Measurements from ENCODE around the gene EEF2. TPM values are rescaled to one million over a fixed set of nuclear protein-coding genes. Genes with fewer than 3 reads are reported as not detected.
"Not testable (repeated sequence)": the region's sequence is repeated elsewhere in the genome, so short reads cannot be mapped to it uniquely, and the experiment has no call there.

The EEF2 gene
- total and polyA plus RNA-seq, 4 donors = 969 to 1,851 (median 1,406) TPM

DNA sequence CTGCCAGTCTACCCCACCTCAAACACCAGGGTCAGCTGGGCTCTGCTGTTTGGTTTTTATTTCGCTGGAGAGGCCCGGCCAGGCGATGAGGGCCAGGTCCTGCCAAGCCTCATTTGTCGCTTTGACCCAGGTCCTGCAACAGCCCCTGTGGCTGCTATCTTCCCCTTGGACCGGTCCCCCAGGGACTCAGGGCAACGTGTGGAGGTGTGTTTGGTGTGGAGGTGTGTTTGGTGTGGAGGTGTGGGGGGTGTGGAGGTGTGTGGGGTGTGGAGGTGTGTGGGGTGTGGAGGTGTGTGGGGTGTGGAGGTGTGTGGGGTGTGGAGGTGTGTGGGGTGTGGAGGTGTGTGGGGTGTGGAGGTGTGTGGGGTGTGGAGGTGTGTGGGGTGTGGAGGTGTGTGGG, 26.2 kb upstream of the EEF2 start:
- H3K9me3 ChIP-seq (ENCODE audit: control insufficient read depth, low read length); intact Hi-C loops (cut with DNase I); H3K4me3 ChIP-seq (ENCODE audit: low read length in 2 of 2); DNase-seq; H3K4me1 ChIP-seq (ENCODE audit: control insufficient read depth in 1 of 2, insufficient read depth in 2 of 2, low read length in 2 of 2); H3K36me3 ChIP-seq (ENCODE audit: control insufficient read depth in 1 of 2, insufficient read depth in 2 of 2, low read length in 1 of 2); H3K27me3 ChIP-seq (ENCODE audit: control insufficient read depth in 1 of 2, insufficient read depth in 2 of 2, low read length in 1 of 2); H3K27ac ChIP-seq (ENCODE audit: low read depth in 1 of 2, low read length in 2 of 2); ATAC-seq (ENCODE audit: low FRiP score): not testable (repeated sequence)
- WGBS, 2 donors = 71 to 72% methylated on average over 6 of the region's 6 CpGs

DNA sequence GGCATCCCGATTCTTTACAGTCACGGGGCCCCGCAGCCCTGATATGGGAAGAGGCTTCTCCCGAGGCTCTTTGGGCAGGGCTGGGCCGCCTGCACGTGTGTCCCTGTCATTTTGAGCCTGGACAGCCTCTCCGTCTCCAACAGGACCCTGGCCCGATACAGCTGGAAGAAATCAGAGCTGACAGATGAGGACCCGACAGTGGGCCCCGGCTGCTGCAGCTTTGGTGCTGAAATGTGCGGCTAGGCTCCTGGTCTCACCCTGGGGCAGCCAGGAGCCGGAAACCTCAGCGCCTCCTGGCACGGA, 25.5 kb upstream of the EEF2 start:
- Histone ChIP-seq H3K4me3 (ENCODE audit: low read length in 2 of 2) (no peak overlapping the region), H3K36me3 (ENCODE audit: control insufficient read depth in 1 of 2, insufficient read depth in 2 of 2, low read length in 1 of 2) (peaks cover 0 to 4% of the 10 kb centered on the region in 2 donors), H3K9me3 (ENCODE audit: control insufficient read depth, low read length) (no peaks in the 10 kb centered on the region), H3K27ac (ENCODE audit: low read depth in 1 of 2, low read length in 2 of 2) (no peak overlapping the region), H3K27me3 (ENCODE audit: control insufficient read depth in 1 of 2, insufficient read depth in 2 of 2, low read length in 1 of 2) (no peaks in the 10 kb centered on the region), H3K4me1 (ENCODE audit: control insufficient read depth in 1 of 2, insufficient read depth in 2 of 2, low read length in 2 of 2) (no peaks in the 10 kb centered on the region)
- WGBS, 2 donors = 71 to 78% methylated on average over 14 of the region's 14 CpGs
- DNase-seq (no peak), ATAC-seq (ENCODE audit: low FRiP score) (no peak)
- intact Hi-C loops (cut with DNase I) = no loop called here

DNA sequence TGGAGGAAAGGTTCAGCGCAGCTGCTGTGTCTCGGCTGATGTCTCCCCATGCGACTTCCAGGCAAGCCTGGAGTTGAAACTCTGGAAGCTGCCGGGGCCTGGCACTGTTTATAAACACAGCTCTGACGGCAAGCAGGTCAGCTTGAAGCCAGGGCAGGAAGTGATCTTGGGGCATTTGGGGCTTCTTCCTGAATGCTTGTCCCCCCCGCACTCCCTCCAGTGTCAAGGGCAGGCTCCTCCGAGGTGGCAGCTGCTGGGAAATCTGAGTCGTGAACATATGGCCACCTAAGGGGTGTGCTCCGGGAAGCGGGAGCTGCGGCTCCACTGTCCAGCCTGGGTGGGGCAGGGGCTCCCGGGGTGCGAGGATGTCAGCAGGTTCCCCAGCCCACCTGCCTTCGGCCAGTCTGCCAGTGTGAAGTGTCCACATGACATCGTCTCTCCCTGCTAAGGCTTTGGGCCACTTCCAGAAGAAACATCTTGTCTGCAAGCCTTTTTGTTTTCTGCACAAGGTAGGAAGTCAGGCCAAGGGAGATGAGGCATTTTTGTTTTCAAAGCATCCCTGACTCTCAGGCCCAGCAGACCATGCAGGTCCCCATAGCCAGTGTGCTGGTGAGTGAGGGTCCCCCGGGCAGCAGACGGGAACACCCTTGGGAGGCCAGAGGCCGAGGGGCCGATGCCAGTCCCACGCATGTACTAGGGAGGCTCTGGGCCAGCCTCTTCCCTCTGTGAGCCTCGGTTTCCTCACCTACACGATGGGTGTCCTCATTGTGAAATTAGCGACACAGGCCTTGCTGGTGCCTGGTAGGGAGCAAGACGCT, 24.9 kb upstream of the EEF2 start:
- intact Hi-C loops (cut with DNase I) = loop anchor here in 1 of 2 donors (5.0 kb wide), 1 partner anchor 47 kb away; no protein-coding TSS in a partner anchor
- peaks cover 0 to 4% of the 10 kb centered on the region in 2 donors for H3K36me3 ChIP-seq (ENCODE audit: control insufficient read depth in 1 of 2, insufficient read depth in 2 of 2, low read length in 1 of 2)
- ATAC-seq (ENCODE audit: low FRiP score) (no peak), DNase-seq (no peak)
- no peak overlapping the region for H3K4me3 ChIP-seq (ENCODE audit: low read length in 2 of 2)
- H3K9me3 ChIP-seq (ENCODE audit: control insufficient read depth, low read length) = no peaks in the 10 kb centered on the region
- no peak overlapping the region for H3K27ac ChIP-seq (ENCODE audit: low read depth in 1 of 2, low read length in 2 of 2)
- H3K4me1 ChIP-seq (ENCODE audit: control insufficient read depth in 1 of 2, insufficient read depth in 2 of 2, low read length in 2 of 2) = no peaks in the 10 kb centered on the region
- H3K27me3 ChIP-seq (ENCODE audit: control insufficient read depth in 1 of 2, insufficient read depth in 2 of 2, low read length in 1 of 2) = no peaks in the 10 kb centered on the region
- 63 to 64% methylated on average over 24 of the region's 24 CpGs for WGBS, 2 donors

DNA sequence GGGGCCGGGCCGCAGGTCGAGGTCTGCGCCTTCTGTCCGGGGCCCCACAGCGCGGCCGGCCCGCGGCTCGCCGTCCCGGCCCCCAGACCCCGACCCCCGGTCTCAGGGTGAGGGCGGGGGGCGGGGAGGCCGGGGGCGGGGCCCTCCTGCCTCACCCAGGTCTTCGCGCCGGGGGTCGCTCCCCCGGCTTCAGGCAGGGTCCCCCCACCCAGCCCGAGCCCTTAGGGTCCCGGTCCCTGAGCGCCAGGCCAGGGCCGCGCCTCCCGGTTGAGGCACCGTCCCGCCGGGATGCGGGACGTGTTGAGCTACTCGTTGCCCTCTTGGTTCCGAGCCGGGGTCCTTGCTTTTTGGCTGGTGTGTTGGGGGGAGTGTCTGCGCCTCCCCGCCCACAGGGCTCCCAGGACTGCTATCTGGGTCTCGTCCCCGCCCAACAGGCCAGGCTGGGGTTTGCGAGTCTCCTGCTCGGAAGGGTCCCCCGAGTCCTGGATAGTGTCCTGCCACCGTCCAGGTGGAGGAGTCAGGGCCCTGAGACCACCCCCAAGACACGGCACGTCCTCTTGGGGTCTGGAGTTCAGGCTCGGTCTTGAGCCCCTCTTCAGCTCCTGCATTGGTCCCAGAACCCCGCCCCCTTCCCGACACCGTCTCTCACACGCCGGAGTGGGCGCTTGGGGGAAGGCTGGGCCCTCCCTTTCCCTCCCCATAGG, 22.7 kb upstream of the EEF2 start:
- DNase-seq (no peak), ATAC-seq (ENCODE audit: low FRiP score) (peak; percentile 8)
- intact Hi-C loops (cut with DNase I) = loop anchor here in 1 of 2 donors (2.0 to 5.0 kb wide), 2 partner anchors 39 to 49 kb away; no protein-coding TSS in a partner anchor
- H3K4me3 ChIP-seq (ENCODE audit: low read length in 2 of 2) = peak overlapping the region; percentile 71 to 88
- no peaks in the 10 kb centered on the region for H3K9me3 ChIP-seq (ENCODE audit: control insufficient read depth, low read length)
- H3K4me1 ChIP-seq (ENCODE audit: control insufficient read depth in 1 of 2, insufficient read depth in 2 of 2, low read length in 2 of 2) = no peaks in the 10 kb centered on the region
- 0 to 1% methylated on average over 29 to 55 of the region's 55 CpGs for WGBS, 2 donors
- no peaks in the 10 kb centered on the region for H3K36me3 ChIP-seq (ENCODE audit: control insufficient read depth in 1 of 2, insufficient read depth in 2 of 2, low read length in 1 of 2)
- H3K27me3 ChIP-seq (ENCODE audit: control insufficient read depth in 1 of 2, insufficient read depth in 2 of 2, low read length in 1 of 2) = no peaks in the 10 kb centered on the region
- H3K27ac ChIP-seq (ENCODE audit: low read depth in 1 of 2, low read length in 2 of 2) = no peak overlapping the region

DNA sequence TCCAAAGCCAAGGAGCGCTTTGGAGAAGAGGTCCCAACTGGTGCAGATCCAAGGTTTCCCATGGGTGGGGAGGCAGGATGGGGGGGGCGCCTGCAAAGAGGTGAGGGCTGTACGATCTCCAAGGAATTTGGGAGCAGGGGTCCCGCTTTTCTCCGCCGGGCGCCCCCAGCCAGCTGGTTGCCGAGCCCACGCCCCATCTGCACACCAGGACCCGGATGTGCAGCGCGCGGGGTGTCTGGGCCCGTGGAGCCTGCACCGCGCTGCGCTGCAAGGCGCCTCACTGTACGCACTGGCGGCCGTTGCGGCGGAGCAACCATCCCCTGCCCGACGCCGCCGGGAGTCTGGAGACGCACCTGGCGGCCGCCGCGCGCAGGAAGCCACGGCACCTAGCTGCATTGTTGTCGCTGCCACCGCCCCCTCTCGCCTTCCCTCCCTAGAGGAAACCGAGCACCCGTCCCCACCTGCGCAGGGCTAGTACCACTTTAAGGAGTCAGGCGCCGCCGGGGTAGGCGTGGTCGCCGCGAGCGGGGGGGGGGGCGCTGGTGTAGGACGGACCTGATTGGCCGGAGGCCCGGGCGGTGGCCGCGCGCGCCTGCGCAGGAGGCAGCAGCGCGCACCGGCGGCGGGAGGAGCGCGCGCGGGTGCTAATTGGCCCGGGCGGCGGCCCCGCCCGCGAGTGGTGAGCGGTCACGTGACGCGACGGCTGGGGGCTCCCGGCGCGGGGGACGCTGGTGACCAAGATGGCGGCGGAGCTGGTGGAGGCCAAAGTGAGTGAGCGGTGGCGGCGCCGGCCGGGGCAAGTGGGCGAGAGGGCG, 22.0 kb upstream of the EEF2 start, which contains the start of gene PIAS4:
Gene PIAS4 (plus strand): TSS at position 716 of the 815 bp plus-strand sequence. CDS start 25 bp downstream, at position 741.
- intact Hi-C loops (cut with DNase I) = loop anchor here in 1 of 2 donors (2.0 to 5.0 kb wide), 2 partner anchors 38 to 50 kb away; no protein-coding TSS in a partner anchor
- WGBS, 2 donors = 0% methylated on average over 60 to 91 of the region's 91 CpGs
- no peaks in the 10 kb centered on the region for H3K9me3 ChIP-seq (ENCODE audit: control insufficient read depth, low read length)

DNA sequence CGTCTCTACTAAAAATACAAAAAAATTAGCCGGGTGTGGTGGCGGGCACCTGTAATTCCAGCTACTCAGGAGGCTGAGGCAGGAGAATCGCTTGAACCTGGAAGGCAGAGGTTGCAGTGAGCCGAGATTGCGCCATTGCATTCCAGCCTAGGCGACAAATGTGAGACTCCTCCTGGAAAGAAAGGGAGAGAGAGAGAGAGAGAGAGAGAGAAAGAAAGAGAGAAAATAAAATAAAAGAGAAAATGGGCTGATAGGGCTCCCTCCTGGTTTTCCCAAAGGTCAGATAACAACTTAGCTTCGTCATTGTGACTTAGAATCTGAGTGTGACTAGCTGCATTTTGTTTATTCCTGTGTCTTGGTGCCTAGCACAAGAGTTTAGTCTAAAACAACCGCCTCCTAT, 20.2 kb upstream of the EEF2 start:
- H3K27me3 ChIP-seq (ENCODE audit: control insufficient read depth in 1 of 2, insufficient read depth in 2 of 2, low read length in 1 of 2); DNase-seq; H3K27ac ChIP-seq (ENCODE audit: low read depth in 1 of 2, low read length in 2 of 2); H3K36me3 ChIP-seq (ENCODE audit: control insufficient read depth in 1 of 2, insufficient read depth in 2 of 2, low read length in 1 of 2); H3K4me3 ChIP-seq (ENCODE audit: low read length in 2 of 2); H3K4me1 ChIP-seq (ENCODE audit: control insufficient read depth in 1 of 2, insufficient read depth in 2 of 2, low read length in 2 of 2); ATAC-seq (ENCODE audit: low FRiP score); H3K9me3 ChIP-seq (ENCODE audit: control insufficient read depth, low read length): not testable (repeated sequence)
- intact Hi-C loops (cut with DNase I) = loop anchor here in 1 of 2 donors (5.0 kb wide), 1 partner anchor 52 kb away; no protein-coding TSS in a partner anchor
- 95 to 97% methylated on average over 9 of the region's 9 CpGs for WGBS, 2 donors

More for the DNA sequence above, 22.0 kb upstream of the EEF2 start, which contains the start of gene PIAS4:
- Histone ChIP-seq H3K27me3 (ENCODE audit: control insufficient read depth in 1 of 2, insufficient read depth in 2 of 2, low read length in 1 of 2) (no peaks in the 10 kb centered on the region), H3K27ac (ENCODE audit: low read depth in 1 of 2, low read length in 2 of 2) (no peak within 1 kb of the TSS), H3K4me3 (ENCODE audit: low read length in 2 of 2) (peak within 1 kb of the TSS; percentile 71 to 88), H3K36me3 (ENCODE audit: control insufficient read depth in 1 of 2, insufficient read depth in 2 of 2, low read length in 1 of 2) (no peaks in the 10 kb centered on the region), H3K4me1 (ENCODE audit: control insufficient read depth in 1 of 2, insufficient read depth in 2 of 2, low read length in 2 of 2) (no peaks in the 10 kb centered on the region)
- ATAC-seq (ENCODE audit: low FRiP score) (peak; percentile 96), DNase-seq (peak; percentile 97 to 98)

DNA sequence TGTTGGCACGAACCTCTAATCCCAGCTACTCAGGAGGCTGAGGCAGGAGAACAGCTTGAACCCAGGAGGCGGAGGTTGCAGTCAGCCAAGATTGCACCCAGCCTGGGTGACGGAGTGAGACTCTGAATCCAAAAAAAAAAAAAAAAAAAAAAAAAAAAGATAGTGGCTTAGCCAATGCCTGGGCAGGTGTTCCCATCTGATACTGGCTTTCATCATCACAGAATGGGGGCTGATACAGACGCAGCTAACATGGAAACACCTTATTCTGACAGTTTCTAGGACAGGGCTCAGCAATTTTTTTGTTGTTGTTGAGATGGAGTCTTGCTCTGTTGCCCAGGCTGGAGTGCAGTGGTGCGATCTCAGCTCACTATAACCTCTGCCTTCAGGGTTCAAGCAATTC, 15.5 kb upstream of the EEF2 start:
- H3K36me3 ChIP-seq (ENCODE audit: control insufficient read depth in 1 of 2, insufficient read depth in 2 of 2, low read length in 1 of 2); intact Hi-C loops (cut with DNase I); H3K27me3 ChIP-seq (ENCODE audit: control insufficient read depth in 1 of 2, insufficient read depth in 2 of 2, low read length in 1 of 2); H3K27ac ChIP-seq (ENCODE audit: low read depth in 1 of 2, low read length in 2 of 2); ATAC-seq (ENCODE audit: low FRiP score); H3K4me1 ChIP-seq (ENCODE audit: control insufficient read depth in 1 of 2, insufficient read depth in 2 of 2, low read length in 2 of 2); H3K9me3 ChIP-seq (ENCODE audit: control insufficient read depth, low read length); DNase-seq; H3K4me3 ChIP-seq (ENCODE audit: low read length in 2 of 2): not testable (repeated sequence)
- WGBS, 2 donors = 91 to 93% methylated on average over 5 of the region's 5 CpGs

DNA sequence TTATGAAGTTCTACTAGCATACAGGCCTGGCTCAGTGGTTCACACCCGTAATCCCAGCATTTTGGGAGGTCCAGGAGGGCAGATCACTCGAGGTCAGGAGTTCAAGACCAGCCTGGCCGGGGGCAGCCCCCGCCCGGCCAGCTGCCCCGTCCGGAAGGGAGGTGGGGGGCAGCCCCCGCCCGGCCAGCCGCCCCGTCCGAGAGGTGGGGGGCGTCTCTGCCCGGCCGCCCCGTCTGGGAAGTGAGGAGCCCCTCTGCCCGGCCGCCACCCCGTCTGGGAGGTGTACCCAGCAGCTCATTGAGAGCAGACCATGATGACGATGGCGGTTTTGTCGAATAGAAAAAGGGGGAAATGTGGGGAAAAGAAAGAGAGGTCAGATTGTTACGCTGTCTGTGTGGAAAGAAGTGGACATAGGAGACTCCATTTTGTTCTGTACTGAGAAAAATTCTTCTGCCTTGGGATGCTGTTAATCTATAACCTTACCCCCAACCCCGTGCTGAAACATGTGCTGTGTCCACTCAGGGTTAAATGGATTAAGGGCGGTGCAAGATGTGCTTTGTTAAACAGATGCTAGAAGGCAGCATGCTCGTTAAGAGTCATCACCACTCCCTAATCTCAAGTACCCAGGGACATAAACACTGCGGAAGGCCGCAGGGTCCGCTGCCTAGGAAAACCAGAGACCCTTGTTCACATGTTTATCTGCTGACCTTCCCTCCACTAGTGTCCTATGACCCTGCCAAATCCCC, 13.6 kb upstream of the EEF2 start:
- H3K27me3 ChIP-seq (ENCODE audit: control insufficient read depth in 1 of 2, insufficient read depth in 2 of 2, low read length in 1 of 2); H3K27ac ChIP-seq (ENCODE audit: low read depth in 1 of 2, low read length in 2 of 2); ATAC-seq (ENCODE audit: low FRiP score); H3K4me1 ChIP-seq (ENCODE audit: control insufficient read depth in 1 of 2, insufficient read depth in 2 of 2, low read length in 2 of 2); DNase-seq; H3K4me3 ChIP-seq (ENCODE audit: low read length in 2 of 2); H3K9me3 ChIP-seq (ENCODE audit: control insufficient read depth, low read length); H3K36me3 ChIP-seq (ENCODE audit: control insufficient read depth in 1 of 2, insufficient read depth in 2 of 2, low read length in 1 of 2); intact Hi-C loops (cut with DNase I): not testable (repeated sequence)
- 90 to 91% methylated on average over 29 of the region's 29 CpGs for WGBS, 2 donors
